Endothelial cell of umbilical vein (primary cell): ENCODE measurements around the gene PIWIL4. TPM values are rescaled to one million over a fixed set of nuclear protein-coding genes. Genes with fewer than 3 reads are reported as not detected.

Experiments
- BruUV-seq: library from RNA; stranded (reverse); fragments of 400-500 nt; replicated peaks from 2 replicates; lab custom pipeline; 2021; lab: Mats Ljungman, UMichigan
- CTCF ChIA-PET: fragments of 300-600, 350-600 bp; sonication (Branson Sonifier 250); formaldehyde crosslinking; loops from one replicate; lab custom pipeline; 2021; ENCODE audit warnings: antibody characterized with exemption, inconsistent platforms; lab: Charles Lee
- POLR2A ChIA-PET: fragments of 300-600, 350-600 bp; sonication (Branson Sonifier 250); formaldehyde crosslinking; loops from one replicate; lab custom pipeline; 2021; ENCODE audit warnings: antibody characterized with exemption, inconsistent platforms; lab: Charles Lee
- DNase-seq: peaks from one replicate; pipeline ENCODE4 v3.0.0-alpha.2; 2011; ENCODE audit warnings: low read depth, low spot score
- FAIRE-seq: peaks from 2 replicates; lab custom pipeline; 2011; peaks lifted over from hg19 to GRCh38; lab: Jason Lieb, UNC
- H2AFZ ChIP-seq: 2 replicates; pipeline ENCODE4 v1.6.0; 2012; ENCODE audit warnings: low read depth, low read length, control low read depth, inconsistent platforms
- H3K27ac ChIP-seq: 2 replicates; pipeline ENCODE4 v1.5.1; 2011; ENCODE audit warnings: low read depth, mild to moderate bottlenecking, control low read depth, low read length, moderate library complexity; ENCODE audit not compliant: insufficient read depth
- H3K27me3 ChIP-seq, 2 experiments: 2 replicates each; pipeline versions ENCODE4 v1.6.0 to v1.6.1; 2011; ENCODE audit warnings: low read length in 2 of 2, mixed read lengths in 1 of 2; ENCODE audit not compliant: control insufficient read depth in 2 of 2, insufficient read depth in 2 of 2
- H3K36me3 ChIP-seq, 2 experiments: 2 replicates in 1 of 2; 3 replicates in 1 of 2; pipeline ENCODE4 v1.5.1; 2011; ENCODE audit warnings: low read length in 2 of 2, mild to moderate bottlenecking in 1 of 2, moderate library complexity in 1 of 2; ENCODE audit not compliant: control insufficient read depth in 2 of 2, insufficient read depth in 2 of 2; ENCODE audit errors: extremely low read depth in 1 of 2
- H3K4me1 ChIP-seq: 3 replicates; pipeline ENCODE4 v1.5.1; 2011; ENCODE audit warnings: mild to moderate bottlenecking, low read length; ENCODE audit not compliant: control insufficient read depth, insufficient read depth; ENCODE audit errors: extremely low read depth
- H3K4me2 ChIP-seq: 2 replicates; pipeline ENCODE4 v1.6.1; 2011; ENCODE audit warnings: low read length, control low read depth, mixed read lengths; ENCODE audit not compliant: insufficient read depth
- H3K4me3 ChIP-seq, 3 experiments: fragments of 200-600 bp in 1 of 3; sonication (generic), shearing (Covaris generic) in 1 of 3; replicated peaks in 1 of 3; 2 replicates each; pipeline ENCODE4 v1.5.1; 2011 to 2016; ENCODE audit warnings: control low read depth in 3 of 3, low read length in 3 of 3, mild to moderate bottlenecking in 2 of 3, inconsistent platforms in 1 of 3, low read depth in 1 of 3, moderate library complexity in 1 of 3; ENCODE audit not compliant: insufficient read depth in 1 of 3
- H3K79me2 ChIP-seq: 2 replicates; pipeline ENCODE4 v1.6.0; 2012; ENCODE audit warnings: low read length, inconsistent platforms; ENCODE audit not compliant: control insufficient read depth, insufficient read depth
- H3K9ac ChIP-seq: replicated peaks from 2 replicates; pipeline ENCODE3; 2011; ENCODE audit warnings: low read length, control low read depth; ENCODE audit not compliant: insufficient read depth; ENCODE audit errors: extremely low read depth
- H3K9me1 ChIP-seq: replicated peaks from 3 replicates; pipeline ENCODE4 v1.6.0; 2011; ENCODE audit warnings: mild to moderate bottlenecking, low read length; ENCODE audit not compliant: control insufficient read depth, insufficient read depth; ENCODE audit errors: extremely low read depth
- H3K9me3 ChIP-seq: replicated peaks from 2 replicates; pipeline ENCODE4 v1.5.1; 2012; ENCODE audit warnings: low read length, inconsistent platforms; ENCODE audit not compliant: control insufficient read depth, insufficient read depth
- H4K20me1 ChIP-seq: replicated peaks from 2 replicates; pipeline ENCODE3; 2011; ENCODE audit warnings: mild to moderate bottlenecking, low read length; ENCODE audit not compliant: control insufficient read depth, insufficient read depth; ENCODE audit errors: extremely low read depth
- CTCF ChIP-seq, 2 donors: IDR thresholded peaks; 1 replicate in 1 of 2; 2 replicates in 1 of 2; pipeline ENCODE4 v1.5.1; 2011; ENCODE audit warnings: low read length in 2 of 2, mild to moderate bottlenecking in 2 of 2, moderate library complexity in 2 of 2, control low read depth in 1 of 2, inconsistent platforms in 1 of 2, low read depth in 1 of 2; ENCODE audit not compliant: insufficient read depth in 1 of 2; ENCODE audit errors: extremely low read depth in 1 of 2
- EZH2 ChIP-seq: IDR thresholded peaks from 2 replicates; pipeline ENCODE4 v1.6.1; 2012; ENCODE audit warnings: borderline replicate concordance, low read depth, mild to moderate bottlenecking, moderate library complexity, low read length, inconsistent platforms; ENCODE audit not compliant: severe bottlenecking
- FOS ChIP-seq: IDR thresholded peaks from 2 replicates; pipeline ENCODE4 v1.6.1; 2011; ENCODE audit warnings: mild to moderate bottlenecking, low read length, moderate library complexity, borderline replicate concordance; ENCODE audit not compliant: insufficient read depth
- GATA2 ChIP-seq: IDR thresholded peaks from 2 replicates; pipeline ENCODE4 v1.7.0; 2011; ENCODE audit warnings: low read depth, mild to moderate bottlenecking, moderate library complexity, mixed read lengths, low read length; ENCODE audit not compliant: insufficient read length, insufficient read depth
- JUN ChIP-seq: IDR thresholded peaks from 2 replicates; pipeline ENCODE4 v1.6.1; 2011; ENCODE audit warnings: borderline replicate concordance, low read depth; ENCODE audit not compliant: insufficient read length, insufficient read depth
- MAX ChIP-seq: IDR thresholded peaks from 2 replicates; pipeline ENCODE4 v1.6.1; 2011; ENCODE audit not compliant: insufficient read depth, insufficient read length
- MYC ChIP-seq: IDR thresholded peaks from one replicate; pipeline ENCODE4 v1.6.1; 2011; ENCODE audit warnings: mild to moderate bottlenecking, low read depth, low read length
- POLR2A ChIP-seq: IDR thresholded peaks from 2 replicates; pipeline ENCODE4 v1.6.1; 2012; ENCODE audit warnings: low read depth, mild to moderate bottlenecking, control low read depth, low read length
- POLR2AphosphoS5 ChIP-seq: IDR thresholded peaks from 2 replicates; pipeline ENCODE4 v1.6.1; 2012; ENCODE audit warnings: low read depth, mild to moderate bottlenecking, control low read depth, low read length, moderate library complexity; ENCODE audit not compliant: insufficient read depth
- dilution Hi-C: fragments of 300-500 bp; cut with MboI; formaldehyde crosslinking; loops from one replicate; pipeline ENCODE4 v1.15.0; 2019; ENCODE audit warnings: low sequenced_read_pairs; ENCODE audit not compliant: extremely low pct_ligation_motif_present
- intact Hi-C: fragments of 100-400 bp; cut with micrococcal nuclease; formaldehyde crosslinking; loops from one replicate; pipeline ENCODE4 v1.10.0; 2022
- polyA plus RNA-seq, 4 experiments: library from polyadenylated mRNA; depleted of rRNA in 3 of 4; stranded (reverse) in 3 of 4; unstranded in 1 of 4; fragments of >200 nt; gene quantifications; 2 replicates each; pipeline versions ENCODE4 v1.2.1 to v1.2.3, GENCODE V29; 2011 to 2012; ENCODE audit warnings: missing spikeins in 1 of 4
- total RNA-seq: library from RNA; stranded (reverse); gene quantifications from 2 replicates; pipeline ENCODE4 v1.2.3, GENCODE V29; 2021

PIWIL4 gene
- total and polyA plus RNA-seq, 2 donors (not counting 3 experiments of a cell fraction or from before 2014, with no cell fraction given): 0.55 to 0.64 TPM

GRCh38 chr11:94639901-94640721 is 72.9 kb downstream of the PIWIL4 start:
- dilution Hi-C loops: no loop called here
- no TSS peak for BruUV-seq

More at GRCh38 chr11:94639901-94640721, 72.9 kb downstream of the PIWIL4 start:
- Histone ChIP-seq H4K20me1 (no peaks in the 10 kb centered on the region), H3K79me2 (no peaks in the 10 kb centered on the region), H3K36me3 (no peaks in the 10 kb centered on the region), H3K9me1 (no peaks in the 10 kb centered on the region), H3K27ac (no peak overlapping the region), H3K4me2 (no peak overlapping the region), H2AFZ (no peak overlapping the region), H3K9ac (no peak overlapping the region), H3K4me3 (no peak overlapping the region), H3K27me3 (no peaks in the 10 kb centered on the region), H3K9me3 (no peaks in the 10 kb centered on the region), H3K4me1 (peaks cover 3% of the 10 kb centered on the region)
- intact Hi-C loops: no loop called here
- TF ChIP-seq EZH2 (no peak), MAX (no peak), MYC (no peak), FOS (no peak), JUN (no peak), CTCF (IDR thresholded peaks at IDR 0.05; ENCODE audit: extremely low read depth in 1 of 2, insufficient read depth in 1 of 2, low read depth in 1 of 2, low read length in 2 of 2) (no peak), GATA2 (no peak), POLR2A (no peak), POLR2AphosphoS5 (no peak)
- ChIA-PET CTCF (interaction anchor here (1.5 kb wide), 1 partner anchor 122 kb away, joined by 4 read pairs; no protein-coding TSS in a partner anchor), POLR2A (no interaction called here)
- DNase-seq (no peak), FAIRE-seq (no peak)
